Measurements from ENCODE around the gene GPHN.

- no peak for TF ChIP-seq CTCF (IDR thresholded peaks at IDR 0.05)
- no peak for TF ChIP-seq EP300 (IDR thresholded peaks at IDR 0.05)
- no peak for TF ChIP-seq POLR2A (IDR thresholded peaks at IDR 0.05; ENCODE audit: low read depth)
- no peak for TF ChIP-seq POLR2AphosphoS5 (IDR thresholded peaks at IDR 0.05)
These were observed 30.4 kb upstream of the GPHN start for GRCh38 chr14:66477567-66477966.

Data from esophagus muscularis mucosa (tissue), 4 donors.